ENCODE measurements around the gene LRP6. TPM values are rescaled to one million over a fixed set of nuclear protein-coding genes. Genes with fewer than 3 reads are reported as not detected.

The LRP6 gene
- total and polyA plus RNA-seq, 2 experiments from 2014 or later: 29.1 to 73.8 TPM

DNA sequence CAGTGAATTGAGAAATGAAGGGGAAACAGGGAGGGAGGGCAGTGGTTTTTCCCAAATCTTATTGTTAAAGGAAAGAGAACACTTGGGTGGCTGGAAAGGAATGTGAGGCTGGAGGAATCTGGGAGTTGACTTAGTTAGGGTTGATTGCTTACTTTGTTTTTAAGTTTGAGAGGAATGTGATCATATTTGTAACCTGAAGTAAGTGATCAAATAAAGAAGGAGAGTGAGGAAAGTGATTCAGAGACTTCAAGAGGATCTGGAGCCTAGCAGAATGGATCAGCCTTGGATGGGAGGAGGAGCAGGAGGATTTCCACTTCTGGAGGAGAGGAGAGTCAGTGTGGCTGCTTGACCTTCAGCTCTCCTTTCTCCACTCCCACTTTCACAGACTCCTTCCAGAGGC, 6.0 kb upstream of the LRP6 start:
- DNase-seq (ENCODE audit: low spot score): peak; percentile 70
- H3K27ac ChIP-seq (ENCODE audit: low read depth): peak overlapping the region; percentile 37
- no peaks in the 10 kb centered on the region for H3K27me3 ChIP-seq (ENCODE audit: insufficient read depth)
- H3K36me3 ChIP-seq (ENCODE audit: insufficient read depth): no peaks in the 10 kb centered on the region
- H3K9me3 Mint-ChIP-seq: peaks cover 9% of the 10 kb centered on the region; the same call in 2 of the 3 replicates
- no peaks in the 10 kb centered on the region for H3K79me2 ChIP-seq (replicated peaks; ENCODE audit: insufficient read depth)
- H3K27me3 Mint-ChIP-seq (ENCODE audit: insufficient read depth, low read depth, poor library complexity): peaks cover 5% of the 10 kb centered on the region
- H2AFZ ChIP-seq: peak overlapping the region; percentile 14; the same call in 1 of the 2 replicates
- peak overlapping the region; percentile 60; the same call in 1 of the 2 replicates for H3K27ac Mint-ChIP-seq
- no peak overlapping the region for H3K4me3 ChIP-seq
- H3K4me1 ChIP-seq (ENCODE audit: insufficient read depth): peaks cover 18% of the 10 kb centered on the region
- TF ChIP-seq EZH2 (IDR thresholded peaks at IDR 0.05; ENCODE audit: low read depth, unreplicated experiment) (no peak), ZNF462 (CRISPR knock-in tag; IDR thresholded peaks at IDR 0.05) (0 out of 2 replicates have a peak, but pooled peaks have one; percentile 20)
- H3K9me2 ChIP-seq (ENCODE audit: insufficient read depth): no peaks in the 10 kb centered on the region
- H4K20me1 ChIP-seq (replicated peaks; ENCODE audit: insufficient read depth): no peaks in the 10 kb centered on the region
- peak overlapping the region; percentile 20; the same call in 1 of the 2 replicates for H3K4me2 ChIP-seq
- peaks cover 3% of the 10 kb centered on the region; the same call in 1 of the 2 replicates for H3F3A ChIP-seq (replicated peaks; ENCODE audit: low read depth)
- no peak overlapping the region for H3K4me3 Mint-ChIP-seq
- ATAC-seq: peak; percentile 51
- H3K4me1 Mint-ChIP-seq: peaks cover 19% of the 10 kb centered on the region
- no peaks in the 10 kb centered on the region for H3K36me3 Mint-ChIP-seq (ENCODE audit: low read depth)

DNA sequence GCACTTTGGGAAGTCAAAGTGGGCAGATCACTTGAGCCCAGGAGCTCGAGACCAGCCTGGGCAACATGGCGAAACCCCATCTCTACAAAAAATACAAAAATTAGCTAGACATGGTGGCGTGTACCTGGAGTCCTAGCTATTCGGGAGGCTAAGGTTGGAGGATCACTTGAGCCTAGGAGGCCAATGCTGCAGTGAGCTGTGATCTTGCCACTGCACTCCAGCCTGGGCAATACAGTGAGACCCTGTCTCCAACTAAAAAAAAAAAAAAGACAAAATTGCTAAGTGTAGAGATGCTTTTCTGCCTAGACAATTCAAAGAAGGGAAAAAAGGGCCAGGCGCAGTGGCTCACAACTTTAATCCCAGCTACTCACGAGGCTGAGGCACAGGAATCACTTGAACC, 3.4 kb upstream of the LRP6 start:
- H3K4me1 ChIP-seq (ENCODE audit: insufficient read depth): peaks cover 19% of the 10 kb centered on the region
- H4K20me1 ChIP-seq (replicated peaks; ENCODE audit: insufficient read depth): peaks cover 9% of the 10 kb centered on the region
- no peak for ATAC-seq
- peaks cover 3% of the 10 kb centered on the region; the same call in 1 of the 2 replicates for H3F3A ChIP-seq (replicated peaks; ENCODE audit: low read depth)
- no peak for DNase-seq (ENCODE audit: low spot score)
- no peaks in the 10 kb centered on the region for H3K36me3 ChIP-seq (ENCODE audit: insufficient read depth)
- H3K36me3 Mint-ChIP-seq (ENCODE audit: low read depth): peaks cover 4% of the 10 kb centered on the region; the same call in 2 of the 3 replicates
- peaks cover 14% of the 10 kb centered on the region for H3K79me2 ChIP-seq (replicated peaks; ENCODE audit: insufficient read depth)
- H3K4me2 ChIP-seq: no peak overlapping the region
- no peak overlapping the region for H2AFZ ChIP-seq
- no peaks in the 10 kb centered on the region for H3K9me3 Mint-ChIP-seq
- H3K4me3 ChIP-seq: no peak overlapping the region
- peaks cover 8% of the 10 kb centered on the region for H3K27me3 Mint-ChIP-seq (ENCODE audit: insufficient read depth, low read depth, poor library complexity)
- peaks cover 25% of the 10 kb centered on the region for H3K4me1 Mint-ChIP-seq
- no peak overlapping the region for H3K4me3 Mint-ChIP-seq
- 0 out of 2 replicates have a peak overlapping the region, but pooled peaks have one; percentile 16 for H3K27ac Mint-ChIP-seq
- H3K27me3 ChIP-seq (ENCODE audit: insufficient read depth): no peaks in the 10 kb centered on the region
- no peak overlapping the region for H3K27ac ChIP-seq (ENCODE audit: low read depth)
- no peaks in the 10 kb centered on the region for H3K9me2 ChIP-seq (ENCODE audit: insufficient read depth)
- TF ChIP-seq POLR2AphosphoS5 (IDR thresholded peaks at IDR 0.05; ENCODE audit: low read depth) (no peak), ZNF462 (CRISPR knock-in tag; IDR thresholded peaks at IDR 0.05) (no peak)
